IgD-negative memory B cell (primary cell): ENCODE data around the gene DEDD2. TPM values are rescaled to one million over a fixed set of nuclear protein-coding genes. Genes with fewer than 3 reads are reported as not detected.
"Not testable (repeated sequence)": the region's sequence is repeated elsewhere in the genome, so short reads cannot be mapped to it uniquely, and the experiment has no call there.

Source experiments
- H3K27ac Mint-ChIP-seq, 3 donors: one replicate each; pipeline ENCODE4 v1.8.0; 2020 to 2022; ENCODE audit warnings: mild to moderate bottlenecking in 3 of 3, mixed read lengths in 3 of 3, moderate library complexity in 1 of 3
- H3K27me3 Mint-ChIP-seq: one replicate; pipeline ENCODE4 v1.8.0; 2021; ENCODE audit warnings: mixed read lengths
- H3K36me3 Mint-ChIP-seq: one replicate; pipeline ENCODE4 v1.8.0; 2020; ENCODE audit warnings: mild to moderate bottlenecking, mixed read lengths
- H3K4me1 Mint-ChIP-seq, 3 donors: one replicate each; pipeline ENCODE4 v1.8.0; 2020 to 2022; ENCODE audit warnings: mixed read lengths in 3 of 3, mild to moderate bottlenecking in 1 of 3
- H3K4me3 Mint-ChIP-seq, 4 donors: one replicate each; pipeline ENCODE4 v1.8.0; 2020 to 2022; ENCODE audit warnings: mild to moderate bottlenecking in 4 of 4, mixed read lengths in 4 of 4, moderate library complexity in 3 of 4
- H3K9me3 Mint-ChIP-seq, 3 donors: one replicate each; pipeline ENCODE4 v1.8.0; 2020 to 2021; ENCODE audit warnings: mixed read lengths in 3 of 3, mild to moderate bottlenecking in 1 of 3
- polyA plus RNA-seq: library from polyadenylated mRNA; unstranded; fragments of 300-500 nt; fragmentation: Illumina TruSeq; gene quantifications from one replicate; pipeline ENCODE4 v1.2.3, GENCODE V29; 2021

The DEDD2 gene
- polyA plus RNA-seq = 159 TPM

GRCh38 chr19:42217520-42218437, at the start of gene DEDD2:
DEDD2 (minus strand) TSS chr19:42217677; CDS start chr19:42217007, 670 bp downstream.
- Mint-ChIP-seq H3K36me3 (no peaks in the 10 kb centered on the region), H3K4me3 (peak within 1 kb of the TSS; percentile 89 to 99 (median 97)), H3K9me3 (no peaks in the 10 kb centered on the region), H3K27me3 (no peaks in the 10 kb centered on the region), H3K4me1 (peaks cover 45 to 59% (median 52%) of the 10 kb centered on the region in 3 donors), H3K27ac (peak within 1 kb of the TSS; percentile 96 to 99 (median 99))

- not testable (repeated sequence) for H3K27ac Mint-ChIP-seq, H3K27me3 Mint-ChIP-seq, H3K36me3 Mint-ChIP-seq, H3K9me3 Mint-ChIP-seq
- Mint-ChIP-seq H3K4me3 (peak overlapping the region in 1 of 4 donors; percentile 65), H3K4me1 (peaks cover 11 to 27% (median 21%) of the 10 kb centered on the region in 3 donors)
These were observed 49.6 kb upstream of the DEDD2 start for GRCh38 chr19:42266928-42267603.

- not testable (repeated sequence) for H3K9me3 Mint-ChIP-seq
- Mint-ChIP-seq H3K4me3 (peak overlapping the region in 1 of 4 donors; percentile 19), H3K27ac (peak overlapping the region in 1 of 3 donors; percentile 19)
These were observed 48.6 kb upstream of the DEDD2 start for GRCh38 chr19:42266105-42266504.

GRCh38 chr19:42261763-42262162, 44.3 kb upstream of the DEDD2 start:
- Mint-ChIP-seq H3K4me3 (peak overlapping the region in 1 of 4 donors; percentile 11), H3K36me3 (no peaks in the 10 kb centered on the region), H3K27me3 (peaks cover 2% of the 10 kb centered on the region), H3K27ac (peak overlapping the region in 2 of 3 donors; percentile 43 to 65), H3K9me3 (no peaks in the 10 kb centered on the region), H3K4me1 (peaks cover 0 to 3% (median 0%) of the 10 kb centered on the region in 3 donors)

More at GRCh38 chr19:42266105-42266504, 48.6 kb upstream of the DEDD2 start:
- not testable (repeated sequence) for H3K27me3 Mint-ChIP-seq, H3K36me3 Mint-ChIP-seq
- peaks cover 11 to 24% (median 16%) of the 10 kb centered on the region in 3 donors for H3K4me1 Mint-ChIP-seq

- H3K36me3 Mint-ChIP-seq, H3K9me3 Mint-ChIP-seq, H3K4me1 Mint-ChIP-seq, H3K27me3 Mint-ChIP-seq: not testable (repeated sequence)
- Mint-ChIP-seq H3K4me3 (peak overlapping the region in 3 of 4 donors; percentile 9 to 50 (median 43)), H3K27ac (peak overlapping the region in 1 of 3 donors; percentile 84)
These were observed 40.4 kb upstream of the DEDD2 start for GRCh38 chr19:42257842-42258241.

GRCh38 chr19:42255766-42256745, 38.6 kb upstream of the DEDD2 start:
- H3K4me3 Mint-ChIP-seq = peak overlapping the region; percentile 74 to 92 (median 82)
- H3K27me3 Mint-ChIP-seq = peaks cover 10% of the 10 kb centered on the region
- peaks cover 10 to 18% (median 17%) of the 10 kb centered on the region in 3 donors for H3K4me1 Mint-ChIP-seq
- H3K36me3 Mint-ChIP-seq = no peaks in the 10 kb centered on the region
- H3K9me3 Mint-ChIP-seq = no peaks in the 10 kb centered on the region
- peak overlapping the region in 1 of 3 donors; percentile 84 for H3K27ac Mint-ChIP-seq

- H3K4me1 Mint-ChIP-seq = peaks cover 10 to 18% (median 17%) of the 10 kb centered on the region in 3 donors
- H3K27ac Mint-ChIP-seq = peak within 1 kb of the TSS; percentile 31 to 95 (median 73)
- H3K4me3 Mint-ChIP-seq = peak within 1 kb of the TSS; percentile 81 to 92 (median 88)
- no peaks in the 10 kb centered on the region for H3K36me3 Mint-ChIP-seq
- peaks cover 10% of the 10 kb centered on the region for H3K27me3 Mint-ChIP-seq
- no peaks in the 10 kb centered on the region for H3K9me3 Mint-ChIP-seq
These were observed 37.6 kb upstream of the DEDD2 start, which contains the start of gene ERF for GRCh38 chr19:42254850-42255765. ERF (minus strand) TSS chr19:42255128; CDS start chr19:42254999, 129 bp downstream.

- H3K27ac Mint-ChIP-seq = peak overlapping the region in 2 of 3 donors; percentile 31 to 95
- H3K4me1 Mint-ChIP-seq = peaks cover 14 to 18% (median 17%) of the 10 kb centered on the region in 3 donors
- H3K9me3 Mint-ChIP-seq = no peaks in the 10 kb centered on the region
- peaks cover 10% of the 10 kb centered on the region for H3K27me3 Mint-ChIP-seq
- H3K36me3 Mint-ChIP-seq = no peaks in the 10 kb centered on the region
- H3K4me3 Mint-ChIP-seq = peak overlapping the region; percentile 81 to 92 (median 88)
These were observed 36.8 kb upstream of the DEDD2 start for GRCh38 chr19:42254089-42254849.

- H3K27me3 Mint-ChIP-seq = peaks cover 10% of the 10 kb centered on the region
- H3K36me3 Mint-ChIP-seq = no peaks in the 10 kb centered on the region
These were observed 36.0 kb upstream of the DEDD2 start for GRCh38 chr19:42253245-42254088.

GRCh38 chr19:42252365-42253244, 35.1 kb upstream of the DEDD2 start:
- Mint-ChIP-seq H3K36me3 (no peaks in the 10 kb centered on the region), H3K9me3 (no peaks in the 10 kb centered on the region), H3K27me3 (peaks cover 9% of the 10 kb centered on the region), H3K27ac (peak overlapping the region; percentile 92 to 99 (median 92)), H3K4me3 (peak overlapping the region; percentile 85 to 95 (median 90)), H3K4me1 (peaks cover 14 to 18% (median 17%) of the 10 kb centered on the region in 3 donors)

More at GRCh38 chr19:42253245-42254088, 36.0 kb upstream of the DEDD2 start:
- Mint-ChIP-seq H3K4me1 (peaks cover 14 to 18% (median 17%) of the 10 kb centered on the region in 3 donors), H3K4me3 (peak overlapping the region; percentile 85 to 95 (median 90)), H3K9me3 (no peaks in the 10 kb centered on the region), H3K27ac (peak overlapping the region; percentile 92 to 99 (median 92))
